ENCODE measurements around the gene BORCS6. TPM values are rescaled to one million over a fixed set of nuclear protein-coding genes. Genes with fewer than 3 reads are reported as not detected.

The BORCS6 gene
- total RNA-seq, 2 experiments from 2014 or later = 5.1 to 5.2 TPM

Other genes with a start within 250 kb of the BORCS6 start
- not detected for gene GUCY2D, start 187.6 kb downstream of the BORCS6 start, total RNA-seq
- under 1 TPM in 1 of 2 experiments, not detected in 1; 0.08 TPM for gene ALOX15B, start 151.1 kb downstream of the BORCS6 start, total RNA-seq
- 1 to 10 TPM; 3.7 to 4.1 TPM for gene ALOX12B, start 102.5 kb downstream of the BORCS6 start, total RNA-seq
- under 1 TPM in 1 of 2 experiments, not detected in 1; 0.10 TPM for gene ALOXE3, start 71.7 kb downstream of the BORCS6 start, total RNA-seq
- gene HES7, start 66.1 kb downstream of the BORCS6 start, total RNA-seq = 1 to 10 TPM; 1.9 to 2.0 TPM
- 10 to 100 TPM; 55.7 to 56.1 TPM for gene PER1, start 37.8 kb downstream of the BORCS6 start, total RNA-seq
- 10 to 100 TPM; 27.7 to 28.4 TPM for gene VAMP2, start 27.2 kb downstream of the BORCS6 start, total RNA-seq
- gene TMEM107, start 13.8 kb downstream of the BORCS6 start, total RNA-seq = 10 to 100 TPM; 26.0 to 26.3 TPM
- 100 to 1,000 TPM; 177 to 181 TPM for gene AURKB, start 20.4 kb upstream of the BORCS6 start, total RNA-seq
- 10 to 100 TPM; 45.4 to 45.7 TPM for gene CTC1, start 57.9 kb upstream of the BORCS6 start, total RNA-seq
- 100 to 1,000 TPM; 187 to 192 TPM for gene PFAS, start 59.1 kb upstream of the BORCS6 start, total RNA-seq
- gene RANGRF, start 98.5 kb upstream of the BORCS6 start, total RNA-seq = 10 to 100 TPM; 55.1 to 55.3 TPM
- gene SLC25A35, start 105.2 kb upstream of the BORCS6 start, total RNA-seq = 1 to 10 TPM; 1.4 to 2.1 TPM
- gene ARHGEF15, start 120.1 kb upstream of the BORCS6 start, total RNA-seq = not detected
- not detected for gene ODF4, start 149.7 kb upstream of the BORCS6 start, total RNA-seq
- gene RPL26, start 193.0 kb upstream of the BORCS6 start, total RNA-seq = 1,000 to 10,000 TPM; 2,835 to 2,863 TPM
- gene RNF222, start 207.6 kb upstream of the BORCS6 start, total RNA-seq = under 1 TPM; 0.14 to 0.22 TPM
- 10 to 100 TPM; 37.5 to 47.8 TPM for gene NDEL1, start 245.7 kb upstream of the BORCS6 start, total RNA-seq